GM12875 (cell line): ENCODE data around the gene TMPRSS4.

ENCODE experiments used
- H3K4me3 ChIP-seq: one replicate; pipeline ENCODE4 v1.5.1; 2011; ENCODE audit warnings: low read depth, low read length, control low read depth
- CTCF ChIP-seq: IDR thresholded peaks from 2 replicates; pipeline ENCODE4 v1.5.1; 2011; ENCODE audit warnings: low read depth, mild to moderate bottlenecking, control low read depth, inconsistent platforms, low read length, moderate library complexity, borderline replicate concordance; ENCODE audit not compliant: insufficient read depth

Gene TMPRSS4

GRCh38 chr11:118090545-118091162 is 13.8 kb downstream of the TMPRSS4 start:
- TF ChIP-seq CTCF = no peak
- no peak overlapping the region for H3K4me3 ChIP-seq

- H3K4me3 ChIP-seq = no peak overlapping the region
- TF ChIP-seq CTCF = no peak
Observed at GRCh38 chr11:118091690-118092089, 14.8 kb downstream of the TMPRSS4 start.

- no peak for TF ChIP-seq CTCF
Observed at GRCh38 chr11:118092907-118093571, 16.2 kb downstream of the TMPRSS4 start.

GRCh38 chr11:118095493-118095892 is 18.6 kb downstream of the TMPRSS4 start:
- no peak for TF ChIP-seq CTCF
- no peak overlapping the region for H3K4me3 ChIP-seq

More at GRCh38 chr11:118092907-118093571, 16.2 kb downstream of the TMPRSS4 start:
- no peak overlapping the region for H3K4me3 ChIP-seq

GRCh38 chr11:118095967-118096367 is 19.1 kb downstream of the TMPRSS4 start:
- no peak overlapping the region for H3K4me3 ChIP-seq
- no peak for TF ChIP-seq CTCF

GRCh38 chr11:118098996-118099837 is 22.3 kb downstream of the TMPRSS4 start:
- TF ChIP-seq CTCF = no peak
- H3K4me3 ChIP-seq = no peak overlapping the region
